SW 1271 (cell line): ENCODE measurements around the gene CCR1.
"Not testable (repeated sequence)": the region's sequence is repeated elsewhere in the genome, so short reads cannot be mapped to it uniquely, and the experiment has no call there.

ENCODE experiments used
- DNase-seq, 2 experiments: peaks; one replicate each; lab custom pipeline; 2025; lab: John Stamatoyannopoulos, UW

Gene CCR1

GRCh38 chr3:46212101-46212500 is 4.0 kb upstream of the CCR1 start:
- DNase-seq: no peak

- no peak for DNase-seq
These were observed 1.8 kb upstream of the CCR1 start for GRCh38 chr3:46209746-46210470.

GRCh38 chr3:46209053-46209452 is 940 bp upstream of the CCR1 start:
- no peak for DNase-seq

GRCh38 chr3:46207514-46207913 is 599 bp downstream of the CCR1 start:
- not testable (repeated sequence) for DNase-seq

DNA sequence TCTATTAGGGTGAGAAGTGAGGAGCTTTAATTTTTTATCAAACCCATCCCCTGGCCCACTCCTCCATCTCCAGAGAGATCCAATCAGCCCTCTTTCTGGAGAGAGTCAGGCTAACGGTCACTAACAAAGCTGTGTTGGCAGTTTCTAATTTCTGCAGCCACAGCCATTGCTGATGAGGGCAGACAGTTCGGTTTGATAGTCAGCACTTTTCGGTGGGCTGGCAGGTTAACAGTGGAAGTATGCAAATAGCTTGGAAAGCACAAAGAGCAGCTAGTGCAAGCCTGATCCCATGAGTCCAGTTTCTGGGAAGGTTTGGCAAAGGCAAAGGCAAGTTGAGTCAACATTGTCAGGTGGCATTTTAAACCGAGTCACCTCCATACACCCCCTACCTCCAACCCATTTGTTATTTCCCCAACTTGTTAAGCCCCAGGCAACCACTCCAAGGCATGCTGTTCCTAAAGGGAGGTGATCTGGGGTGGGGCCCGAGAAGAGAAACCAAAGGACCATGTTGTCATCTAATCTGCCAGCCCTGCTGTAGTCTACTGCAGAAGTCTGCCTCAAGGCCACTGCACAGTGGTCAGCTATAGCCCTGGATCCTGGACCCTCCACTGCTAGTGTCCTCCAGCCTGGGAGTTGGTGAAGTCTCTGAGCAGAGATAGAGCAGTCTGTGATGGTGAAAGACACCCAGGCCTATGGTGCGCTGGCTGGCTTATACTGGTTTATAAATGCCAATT is 1.7 kb downstream of the CCR1 start:
- DNase-seq: no peak

DNA sequence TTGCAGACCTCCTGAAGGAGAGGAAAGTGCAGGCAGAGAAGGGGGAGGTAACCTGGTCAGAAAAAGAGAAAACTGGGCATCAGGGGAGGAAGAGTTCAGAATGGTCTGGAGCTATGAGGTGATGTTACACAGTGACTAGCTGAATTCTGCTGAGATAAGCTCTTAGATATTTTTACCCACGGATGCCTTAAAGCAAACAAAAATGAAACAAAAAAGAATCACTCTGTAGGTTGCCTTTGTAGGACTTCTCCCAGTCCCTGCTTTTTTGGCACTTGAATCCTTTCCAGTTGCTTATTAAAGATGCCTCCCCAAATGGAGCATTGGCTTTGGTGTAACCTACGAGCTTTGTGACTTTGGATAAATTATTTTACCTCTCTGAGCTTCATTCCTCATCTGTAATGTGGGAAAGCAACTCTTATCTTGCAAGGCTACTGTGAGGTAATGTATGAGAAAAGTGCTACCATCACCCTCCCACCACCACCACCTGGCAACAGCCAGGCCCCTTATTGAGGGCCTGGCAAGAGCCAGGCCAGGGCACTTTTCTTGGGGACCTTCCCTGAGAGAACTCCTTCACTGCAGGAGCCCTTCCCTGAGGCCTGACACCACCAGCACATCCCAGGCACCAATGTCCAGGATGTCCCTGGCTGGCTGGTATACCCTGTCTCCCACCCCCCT is 2.7 kb downstream of the CCR1 start:
- no peak for DNase-seq

DNA sequence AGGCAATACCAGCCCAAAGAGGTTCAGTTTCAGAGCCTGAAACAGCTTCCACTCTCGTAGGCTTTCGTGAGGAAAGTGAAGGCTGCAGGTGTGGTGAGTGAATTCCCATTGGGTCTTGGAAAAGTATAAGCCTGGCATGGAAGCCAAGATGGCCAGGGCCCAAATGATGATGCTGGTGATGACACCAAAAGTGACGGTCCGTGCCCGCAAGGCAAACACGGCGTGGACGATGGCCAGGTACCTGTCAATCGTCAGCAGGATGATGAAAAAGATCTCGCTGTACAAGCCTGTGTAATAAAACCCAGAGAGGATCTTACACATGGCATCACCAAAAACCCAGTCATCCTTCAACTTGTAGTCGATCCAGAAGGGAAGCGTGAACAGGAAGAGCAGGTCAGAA is 4.4 kb downstream of the CCR1 start:
- no peak for DNase-seq

DNA sequence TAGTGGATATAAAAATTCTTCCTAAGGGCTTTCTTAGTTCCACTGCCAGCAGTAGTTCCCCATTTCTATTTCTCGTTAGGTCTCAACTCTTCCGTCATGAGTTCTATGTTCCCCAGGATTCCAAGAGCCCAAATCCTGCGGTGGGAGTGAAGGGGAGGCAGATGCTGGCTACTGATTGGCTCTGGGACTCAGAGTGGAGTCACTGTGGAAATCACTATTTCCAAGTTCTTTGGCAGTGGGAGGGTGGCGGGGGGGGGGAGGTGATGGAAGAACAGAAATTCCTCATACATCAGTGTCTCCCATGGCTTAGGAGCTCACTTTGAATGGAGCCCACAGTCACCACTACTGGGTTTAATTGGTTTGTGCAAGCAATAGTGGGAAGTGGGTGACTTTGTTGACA is 5.6 kb downstream of the CCR1 start:
- no peak for DNase-seq

GRCh38 chr3:46200790-46201189 is 7.3 kb downstream of the CCR1 start:
- no peak for DNase-seq

GRCh38 chr3:46200211-46200610 is 7.9 kb downstream of the CCR1 start:
- DNase-seq: no peak

DNA sequence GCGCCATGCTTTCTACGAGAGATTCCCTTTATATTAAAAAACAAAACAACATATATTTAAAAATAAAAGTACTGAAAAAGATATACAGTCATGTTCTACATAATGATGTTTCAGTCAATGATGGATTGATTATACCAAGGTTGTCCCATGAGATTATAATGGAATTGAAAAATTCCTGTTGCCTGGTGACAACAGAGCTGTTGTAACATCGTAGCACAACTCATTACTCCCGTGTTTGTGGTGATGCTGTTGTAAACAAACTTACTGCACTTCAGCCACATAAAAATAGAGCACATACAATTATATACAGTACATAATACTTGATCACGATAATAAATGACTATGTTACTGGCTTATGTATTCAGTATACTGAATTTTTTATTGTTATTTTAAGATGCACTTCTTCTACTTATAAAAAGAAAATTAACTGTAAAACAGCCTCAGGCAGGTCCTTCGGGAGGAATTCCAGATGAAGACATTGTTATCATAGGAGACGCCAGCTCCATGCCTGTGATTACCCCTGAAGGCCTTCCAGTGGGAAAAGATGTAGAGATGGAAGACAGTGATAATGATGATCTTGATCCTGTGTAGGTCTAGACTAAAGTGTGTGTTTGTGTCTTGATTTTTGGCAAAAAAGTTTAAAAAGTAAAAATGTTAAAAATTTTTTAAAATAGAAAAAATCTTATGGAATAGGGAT is 11.7 kb downstream of the CCR1 start:
- no peak for DNase-seq

GRCh38 chr3:46194868-46195553 is 13.1 kb downstream of the CCR1 start:
- no peak for DNase-seq

DNA sequence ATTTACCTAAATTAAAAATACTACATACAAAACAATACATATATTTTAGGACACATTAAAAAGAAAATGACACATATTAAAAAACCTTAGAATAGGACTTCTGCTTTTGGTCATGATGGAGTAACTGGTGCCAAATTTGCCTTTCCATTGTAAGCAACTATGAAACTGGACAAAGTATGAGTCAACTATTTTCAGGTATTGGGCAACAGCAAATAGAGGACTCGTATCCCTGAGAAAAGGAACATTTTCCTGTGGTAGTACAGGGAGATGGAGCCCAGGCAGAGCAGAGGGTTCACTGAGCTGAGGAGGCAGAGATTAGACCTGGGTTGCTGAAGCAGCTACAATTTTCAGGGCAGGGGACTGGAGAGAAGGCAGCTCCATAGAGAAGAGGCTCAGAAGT is 14.7 kb downstream of the CCR1 start:
- no peak for DNase-seq

GRCh38 chr3:46192939-46193338 is 15.2 kb downstream of the CCR1 start:
- DNase-seq: no peak

DNA sequence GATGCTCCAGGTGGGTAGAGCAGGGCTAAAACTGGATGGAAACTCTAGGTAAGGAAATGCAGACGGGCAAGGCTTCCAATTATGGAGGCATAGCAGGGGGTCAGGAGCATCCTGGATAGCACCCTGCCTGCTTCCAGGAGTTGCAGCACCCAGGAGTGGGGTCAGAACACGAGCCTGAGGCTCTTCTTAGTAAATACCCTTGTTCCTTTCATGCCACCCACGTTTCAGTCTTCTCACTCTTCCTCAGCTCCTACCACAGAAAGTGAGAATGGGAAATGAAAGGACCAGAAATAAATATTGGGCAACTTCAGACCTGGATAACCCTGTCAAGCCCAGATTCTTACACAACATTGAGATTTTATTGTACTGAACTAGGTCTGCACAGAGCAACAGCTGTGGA is 16.4 kb downstream of the CCR1 start:
- no peak for DNase-seq

DNA sequence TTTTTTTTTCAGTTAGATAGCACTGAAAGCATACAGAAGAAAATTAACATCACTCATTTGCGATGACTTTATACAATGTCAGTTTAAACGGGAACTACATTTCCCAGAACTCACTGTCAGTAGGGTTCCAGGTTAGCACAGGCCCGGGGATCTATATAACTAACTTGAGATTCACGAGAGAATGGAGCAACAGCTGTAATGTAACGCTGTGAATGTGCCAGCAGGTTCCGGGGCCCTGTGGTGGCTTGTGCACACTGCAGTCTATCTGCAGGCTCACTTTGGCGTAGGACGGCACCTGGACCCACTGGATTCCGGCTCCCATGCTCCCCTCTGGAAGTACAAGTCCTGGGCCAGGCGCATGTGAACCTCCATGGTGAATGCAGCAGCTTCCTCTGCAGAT is 19.4 kb downstream of the CCR1 start:
- DNase-seq: no peak

GRCh38 chr3:46187876-46188275 is 20.2 kb downstream of the CCR1 start:
- DNase-seq: no peak

- DNase-seq: no peak
These were observed 20.8 kb downstream of the CCR1 start for GRCh38 chr3:46187341-46187700.

GRCh38 chr3:46186471-46187340 is 21.4 kb downstream of the CCR1 start:
- no peak for DNase-seq

- peak in 1 of 2 experiments; percentile 20 for DNase-seq
These were observed 23.6 kb downstream of the CCR1 start for GRCh38 chr3:46184469-46184868.

DNA sequence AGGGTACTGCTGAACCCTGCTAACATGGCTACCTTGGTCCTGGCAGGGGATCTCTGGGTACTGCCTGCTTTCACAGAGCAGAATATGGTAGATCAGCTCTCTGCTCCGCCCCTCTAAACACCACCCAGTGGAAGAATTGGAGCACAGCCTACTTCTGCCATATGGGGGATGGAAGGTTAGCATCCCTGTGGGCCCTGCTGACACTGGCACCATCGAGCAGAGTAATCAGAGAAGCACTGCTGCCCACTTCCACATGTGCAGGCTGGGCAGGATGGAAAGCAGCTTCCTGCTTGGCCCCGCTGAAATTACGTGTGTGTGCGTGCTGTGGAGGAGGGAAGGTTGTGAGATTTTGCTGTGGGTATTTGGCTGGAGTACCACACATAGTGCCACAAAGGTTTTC is 24.8 kb downstream of the CCR1 start:
- DNase-seq: no peak
